ENCODE measurements around the gene CD300LB.

DNA sequence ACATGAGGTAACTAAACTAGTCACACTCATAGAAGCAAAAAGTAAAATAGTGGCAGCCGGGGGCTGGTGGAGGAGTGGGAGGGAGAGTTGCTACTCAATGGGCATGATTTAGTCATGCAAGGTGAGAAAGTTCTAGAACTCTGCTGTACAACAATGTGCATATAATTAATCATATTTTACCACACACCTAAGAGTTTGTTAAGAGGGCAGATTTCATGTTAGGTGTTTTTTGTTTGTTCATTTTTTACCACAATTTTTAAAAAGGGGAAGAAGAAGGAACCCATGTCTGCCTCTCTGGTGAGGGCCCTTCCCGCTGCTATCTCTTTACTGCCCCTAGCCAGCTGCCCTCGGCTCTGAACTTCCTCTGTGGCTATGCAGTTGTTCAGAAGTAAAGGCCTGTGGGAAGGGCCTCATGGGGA lies 11.2 kb downstream of the CD300LB start:
- TF ChIP-seq, protein P1, sequence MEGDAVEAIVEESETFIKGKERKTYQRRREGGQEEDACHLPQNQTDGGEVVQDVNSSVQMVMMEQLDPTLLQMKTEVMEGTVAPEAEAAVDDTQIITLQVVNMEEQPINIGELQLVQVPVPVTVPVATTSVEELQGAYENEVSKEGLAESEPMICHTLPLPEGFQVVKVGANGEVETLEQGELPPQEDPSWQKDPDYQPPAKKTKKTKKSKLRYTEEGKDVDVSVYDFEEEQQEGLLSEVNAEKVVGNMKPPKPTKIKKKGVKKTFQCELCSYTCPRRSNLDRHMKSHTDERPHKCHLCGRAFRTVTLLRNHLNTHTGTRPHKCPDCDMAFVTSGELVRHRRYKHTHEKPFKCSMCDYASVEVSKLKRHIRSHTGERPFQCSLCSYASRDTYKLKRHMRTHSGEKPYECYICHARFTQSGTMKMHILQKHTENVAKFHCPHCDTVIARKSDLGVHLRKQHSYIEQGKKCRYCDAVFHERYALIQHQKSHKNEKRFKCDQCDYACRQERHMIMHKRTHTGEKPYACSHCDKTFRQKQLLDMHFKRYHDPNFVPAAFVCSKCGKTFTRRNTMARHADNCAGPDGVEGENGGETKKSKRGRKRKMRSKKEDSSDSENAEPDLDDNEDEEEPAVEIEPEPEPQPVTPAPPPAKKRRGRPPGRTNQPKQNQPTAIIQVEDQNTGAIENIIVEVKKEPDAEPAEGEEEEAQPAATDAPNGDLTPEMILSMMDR (IDR thresholded peaks at IDR 0.05; ENCODE audit: low read depth, low read length, poor library complexity, severe bottlenecking), result no peak
- TF ChIP-seq EZH2phosphoT487 (IDR thresholded peaks at IDR 0.05; ENCODE audit: borderline replicate concordance, low read length), result no peak

Measured in DOHH2 (cell line).